ACHN (cell line): ENCODE data around the gene ATP6V1F.
A peak's percentile ranks its signal among the peaks of the same experiment; 100 is the strongest.

Experiments used
- DNase-seq: peaks from one replicate; pipeline ENCODE4 v3.0.0-alpha.2; 2015
- in situ Hi-C: cut with HindIII; loops from 2 replicates; pipeline ENCODE4 v1.10.0; 2017; ENCODE audit warnings: low sequenced_read_pairs, low pct_ligation_motif_present, low pct_unique_long_range_greater_than_20kb

ATP6V1F gene

DNA sequence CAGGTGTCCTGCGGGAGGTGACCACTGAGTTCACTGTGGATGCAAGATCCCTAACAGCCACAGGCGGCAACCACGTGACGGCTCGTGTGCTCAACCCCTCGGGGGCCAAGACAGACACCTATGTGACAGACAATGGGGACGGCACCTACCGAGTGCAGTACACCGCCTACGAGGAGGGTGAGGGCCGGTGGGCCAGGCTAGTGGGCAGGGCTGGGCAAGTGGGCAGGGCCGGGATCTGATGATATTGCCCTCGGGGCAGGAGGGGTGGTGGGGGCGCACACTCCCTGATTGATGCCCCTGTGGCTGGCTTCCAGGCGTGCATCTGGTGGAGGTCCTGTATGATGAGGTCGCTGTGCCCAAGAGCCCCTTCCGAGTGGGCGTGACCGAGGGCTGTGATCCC, 16.7 kb upstream of the ATP6V1F start:
- in situ Hi-C loops = no loop called here
- no peak for DNase-seq

DNA sequence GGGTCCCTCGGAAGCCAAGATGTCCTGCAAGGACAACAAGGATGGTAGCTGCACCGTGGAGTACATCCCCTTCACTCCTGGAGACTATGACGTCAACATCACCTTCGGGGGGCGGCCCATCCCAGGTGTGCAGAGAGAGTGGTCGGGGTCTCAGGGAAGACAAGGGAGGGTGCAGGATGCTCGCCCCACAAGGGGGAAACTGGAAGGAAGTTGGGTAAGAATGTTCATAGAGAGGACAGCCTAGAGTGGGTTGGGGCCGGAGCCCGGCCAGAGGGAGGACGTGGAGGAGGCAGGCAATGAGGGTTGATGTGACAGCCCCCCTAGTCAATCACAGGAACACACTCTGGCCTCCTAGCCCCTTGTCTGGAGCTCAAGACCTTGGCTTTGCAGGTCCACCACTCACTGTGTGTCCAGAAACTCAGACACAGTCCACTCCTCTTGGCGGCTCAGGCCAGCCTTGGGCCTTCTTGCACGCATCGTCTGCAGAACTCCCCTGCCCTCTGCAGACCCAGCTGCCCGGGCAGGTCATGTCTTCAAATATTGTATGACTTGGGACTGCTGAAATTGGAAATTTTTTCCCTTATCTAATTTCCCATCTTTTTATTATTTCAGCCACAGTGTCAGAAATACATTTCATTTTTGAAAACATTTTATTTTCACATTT, 15.7 kb upstream of the ATP6V1F start:
- in situ Hi-C loops = no loop called here
- no peak for DNase-seq

DNA sequence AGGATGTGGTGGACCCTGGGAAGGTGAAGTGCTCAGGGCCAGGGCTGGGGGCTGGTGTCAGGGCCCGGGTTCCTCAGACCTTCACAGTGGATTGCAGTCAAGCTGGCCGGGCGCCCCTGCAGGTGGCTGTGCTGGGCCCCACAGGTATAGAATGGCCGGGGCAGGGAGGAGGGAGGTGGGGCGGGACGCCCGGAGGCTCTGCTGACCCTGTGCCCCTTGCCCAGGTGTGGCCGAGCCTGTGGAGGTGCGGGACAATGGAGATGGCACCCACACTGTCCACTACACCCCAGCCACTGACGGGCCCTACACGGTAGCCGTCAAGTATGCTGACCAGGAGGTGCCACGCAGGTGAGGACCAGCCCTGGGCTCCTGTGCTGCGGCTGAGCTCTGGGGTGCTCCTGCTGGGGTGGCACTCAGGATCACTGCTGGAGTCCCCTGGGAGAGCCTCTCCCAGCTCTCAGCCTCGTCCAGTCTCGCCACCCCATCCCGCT, 14.9 kb upstream of the ATP6V1F start:
- in situ Hi-C loops = no loop called here
- DNase-seq = no peak

DNA sequence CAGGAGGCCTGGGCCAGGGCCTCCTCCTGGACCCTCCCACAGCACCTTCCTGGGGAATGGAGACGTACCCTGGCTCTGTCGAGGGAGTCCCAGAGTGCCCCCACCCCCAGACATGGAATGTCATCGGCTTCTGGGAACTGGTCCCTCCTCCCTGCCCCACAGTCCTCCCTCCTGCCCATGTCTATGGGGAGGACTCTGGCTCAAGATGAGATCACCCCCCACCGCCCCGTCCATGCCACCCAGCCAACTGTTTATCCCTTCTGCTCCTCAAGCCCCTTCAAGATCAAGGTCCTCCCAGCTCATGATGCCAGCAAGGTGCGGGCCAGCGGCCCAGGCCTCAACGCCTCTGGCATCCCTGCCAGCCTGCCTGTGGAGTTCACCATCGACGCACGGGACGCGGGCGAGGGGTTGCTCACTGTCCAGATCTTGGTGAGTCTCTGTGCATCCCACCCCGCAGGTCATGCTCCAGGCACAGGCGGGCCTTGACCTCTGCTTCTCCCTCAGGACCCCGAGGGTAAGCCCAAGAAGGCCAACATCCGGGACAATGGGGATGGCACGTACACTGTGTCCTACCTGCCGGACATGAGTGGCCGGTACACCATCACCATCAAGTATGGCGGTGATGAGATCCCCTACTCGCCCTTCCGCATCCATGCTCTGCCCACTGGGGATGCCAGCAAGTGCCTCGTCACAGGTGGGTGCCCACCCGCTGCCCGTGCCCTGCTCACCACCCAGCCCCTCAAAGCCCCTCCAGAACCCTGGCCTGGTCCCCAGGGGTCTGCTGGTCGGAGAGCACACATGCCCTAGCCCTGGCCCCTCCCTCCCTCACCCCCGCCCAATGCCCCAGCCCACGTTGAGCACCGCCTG, 14.1 kb upstream of the ATP6V1F start:
- in situ Hi-C loops = no loop called here
- no peak for DNase-seq

DNA sequence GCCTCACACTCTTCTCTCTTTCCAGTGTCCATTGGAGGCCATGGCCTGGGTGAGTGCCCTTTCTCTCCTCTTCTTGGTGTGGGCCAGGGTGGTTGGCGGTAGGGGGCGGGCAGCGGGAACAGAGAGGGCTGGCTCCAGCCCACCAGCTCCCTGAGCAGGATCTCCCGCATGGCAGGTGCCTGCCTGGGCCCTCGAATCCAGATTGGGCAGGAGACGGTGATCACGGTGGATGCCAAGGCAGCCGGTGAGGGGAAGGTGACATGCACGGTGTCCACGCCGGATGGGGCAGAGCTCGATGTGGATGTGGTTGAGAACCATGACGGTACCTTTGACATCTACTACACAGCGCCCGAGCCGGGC, 13.5 kb upstream of the ATP6V1F start:
- in situ Hi-C loops = no loop called here
- no peak for DNase-seq

DNA sequence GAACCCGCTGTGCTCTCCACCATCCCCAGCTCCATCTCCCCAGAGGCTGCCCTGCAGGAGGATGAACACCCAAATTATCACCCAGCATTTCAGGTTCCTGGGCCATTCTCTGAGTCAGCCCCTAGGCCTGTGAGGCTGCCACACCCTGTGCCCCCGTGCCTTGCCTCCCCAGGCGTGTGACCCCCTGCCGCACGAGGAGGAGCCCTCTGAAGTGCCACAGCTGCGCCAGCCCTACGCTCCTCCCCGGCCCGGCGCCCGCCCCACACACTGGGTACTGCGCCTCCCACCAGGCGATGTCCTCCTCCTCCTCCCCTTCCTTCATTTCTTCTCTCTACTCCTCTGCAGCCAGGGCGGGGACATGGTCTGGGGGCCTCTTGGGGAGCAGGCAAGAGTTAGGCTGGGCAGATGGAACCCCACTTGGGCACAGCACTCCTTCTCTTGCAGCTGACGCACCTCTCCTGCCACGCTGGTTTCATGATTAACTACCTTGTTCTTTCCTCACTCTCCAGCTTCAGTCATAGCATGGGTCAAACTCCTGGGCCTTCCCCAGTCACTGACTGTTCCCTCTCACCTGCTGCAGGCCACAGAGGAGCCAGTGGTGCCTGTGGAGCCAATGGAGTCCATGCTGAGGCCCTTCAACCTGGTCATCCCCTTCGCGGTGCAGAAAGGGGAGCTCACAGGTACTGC, 12.7 kb upstream of the ATP6V1F start:
- in situ Hi-C loops = no loop called here
- peak; percentile 78 for DNase-seq

DNA sequence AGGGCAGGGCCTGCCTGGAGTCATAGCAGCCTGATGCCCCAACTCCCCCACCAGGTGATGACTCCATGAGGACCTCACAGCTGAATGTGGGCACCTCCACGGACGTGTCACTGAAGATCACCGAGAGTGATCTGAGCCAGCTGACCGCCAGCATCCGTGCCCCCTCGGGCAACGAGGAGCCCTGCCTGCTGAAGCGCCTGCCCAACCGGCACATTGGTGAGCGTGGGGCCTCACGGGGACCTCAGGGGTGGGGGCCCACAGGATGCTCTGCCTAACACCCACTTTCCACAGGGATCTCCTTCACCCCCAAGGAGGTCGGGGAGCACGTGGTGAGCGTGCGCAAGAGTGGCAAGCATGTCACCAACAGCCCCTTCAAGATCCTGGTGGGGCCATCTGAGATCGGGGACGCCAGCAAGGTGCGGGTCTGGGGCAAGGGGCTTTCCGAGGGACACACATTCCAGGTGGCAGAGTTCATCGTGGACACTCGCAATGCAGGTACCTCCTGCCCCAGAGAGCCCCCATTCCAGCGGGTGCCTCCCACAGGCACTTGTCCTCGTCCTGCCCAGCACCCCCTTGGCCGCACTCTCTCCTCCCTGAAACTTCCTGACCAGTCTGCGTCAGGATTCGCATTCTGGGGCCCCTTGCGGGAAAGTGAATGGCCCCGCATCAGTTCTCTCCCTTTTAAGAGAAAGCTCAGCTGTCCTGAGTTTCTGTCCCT, 10.0 kb upstream of the ATP6V1F start:
- DNase-seq = no peak
- in situ Hi-C loops = no loop called here

DNA sequence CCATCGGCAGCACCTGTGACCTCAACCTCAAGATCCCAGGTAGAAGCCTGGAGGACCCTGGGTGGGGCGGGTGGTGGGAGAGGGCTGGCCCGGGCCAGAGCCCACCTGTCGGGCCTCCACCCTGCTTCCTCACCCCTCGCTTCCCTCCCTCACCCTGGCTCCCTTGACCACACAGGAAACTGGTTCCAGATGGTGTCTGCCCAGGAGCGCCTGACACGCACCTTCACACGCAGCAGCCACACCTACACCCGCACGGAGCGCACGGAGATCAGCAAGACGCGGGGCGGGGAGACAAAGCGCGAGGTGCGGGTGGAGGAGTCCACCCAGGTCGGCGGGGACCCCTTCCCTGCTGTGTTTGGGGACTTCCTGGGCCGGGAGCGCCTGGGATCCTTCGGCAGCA, 8.9 kb upstream of the ATP6V1F start:
- in situ Hi-C loops = no loop called here
- DNase-seq = no peak

DNA sequence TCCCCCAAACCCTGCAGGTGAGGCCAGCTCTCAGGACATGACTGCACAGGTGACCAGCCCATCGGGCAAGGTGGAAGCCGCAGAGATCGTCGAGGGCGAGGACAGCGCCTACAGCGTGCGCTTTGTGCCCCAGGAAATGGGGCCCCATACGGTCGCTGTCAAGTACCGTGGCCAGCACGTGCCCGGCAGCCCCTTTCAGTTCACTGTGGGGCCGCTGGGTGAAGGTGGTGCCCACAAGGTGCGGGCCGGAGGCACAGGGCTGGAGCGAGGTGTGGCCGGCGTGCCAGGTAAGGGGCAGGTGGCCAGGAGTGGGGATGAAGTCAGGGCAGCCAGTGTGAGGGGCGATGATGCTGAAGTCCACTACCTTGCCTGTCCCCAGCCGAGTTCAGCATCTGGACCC, 8.3 kb upstream of the ATP6V1F start:
- no peak for DNase-seq
- in situ Hi-C loops = no loop called here

DNA sequence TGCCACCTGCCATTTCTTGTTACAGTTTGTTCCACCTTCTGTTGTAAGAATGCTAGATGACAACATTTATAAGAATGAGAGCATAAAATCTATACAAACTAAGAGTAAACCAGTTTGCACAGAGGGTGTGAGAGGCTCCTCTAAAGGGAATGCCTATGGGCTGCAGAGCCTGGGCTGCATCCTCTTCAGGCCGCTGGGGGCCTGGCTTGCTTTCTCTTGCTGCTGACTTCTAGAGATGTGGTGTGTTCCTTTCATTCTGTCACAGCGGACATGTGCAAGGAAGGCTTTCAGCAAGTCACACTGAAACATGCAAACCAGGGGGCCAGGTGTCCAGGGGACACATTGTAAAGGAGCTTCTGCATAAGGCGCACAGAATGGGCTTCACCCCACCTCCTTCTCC, 7.1 kb upstream of the ATP6V1F start:
- in situ Hi-C loops = no loop called here
- DNase-seq = no peak

DNA sequence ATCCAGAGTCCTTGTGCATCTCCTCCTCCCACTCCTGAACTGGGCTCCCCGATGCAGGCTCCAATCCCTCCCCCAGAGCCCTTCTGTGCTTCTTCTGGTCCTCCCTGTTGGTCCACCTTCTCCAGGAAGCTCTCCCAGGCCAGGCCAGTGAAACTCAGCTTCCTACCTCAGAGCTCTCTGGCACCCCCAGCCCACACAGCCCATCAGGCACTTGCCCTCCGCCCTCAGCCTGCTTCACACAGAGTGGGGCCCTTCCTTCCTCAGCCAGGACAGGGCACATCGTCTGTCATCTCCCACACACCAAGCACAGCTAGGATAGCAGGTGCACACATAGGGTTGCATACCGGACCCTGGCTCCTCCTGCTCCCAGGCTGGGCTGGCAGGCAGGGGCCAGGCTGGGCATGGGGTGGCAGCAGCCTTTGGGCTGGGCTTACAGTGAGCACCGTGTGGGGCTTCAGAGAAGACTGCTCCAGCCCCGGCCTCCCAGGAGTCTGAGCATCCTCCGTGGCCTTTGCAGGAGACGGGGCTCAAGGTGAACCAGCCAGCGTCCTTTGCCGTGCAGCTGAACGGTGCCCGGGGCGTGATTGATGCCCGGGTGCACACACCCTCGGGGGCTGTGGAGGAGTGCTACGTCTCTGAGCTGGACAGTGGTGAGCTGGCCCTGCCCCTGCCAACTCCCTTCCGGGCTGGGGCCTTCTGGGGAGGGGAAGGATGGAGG, 6.5 kb upstream of the ATP6V1F start:
- no peak for DNase-seq
- in situ Hi-C loops = no loop called here

DNA sequence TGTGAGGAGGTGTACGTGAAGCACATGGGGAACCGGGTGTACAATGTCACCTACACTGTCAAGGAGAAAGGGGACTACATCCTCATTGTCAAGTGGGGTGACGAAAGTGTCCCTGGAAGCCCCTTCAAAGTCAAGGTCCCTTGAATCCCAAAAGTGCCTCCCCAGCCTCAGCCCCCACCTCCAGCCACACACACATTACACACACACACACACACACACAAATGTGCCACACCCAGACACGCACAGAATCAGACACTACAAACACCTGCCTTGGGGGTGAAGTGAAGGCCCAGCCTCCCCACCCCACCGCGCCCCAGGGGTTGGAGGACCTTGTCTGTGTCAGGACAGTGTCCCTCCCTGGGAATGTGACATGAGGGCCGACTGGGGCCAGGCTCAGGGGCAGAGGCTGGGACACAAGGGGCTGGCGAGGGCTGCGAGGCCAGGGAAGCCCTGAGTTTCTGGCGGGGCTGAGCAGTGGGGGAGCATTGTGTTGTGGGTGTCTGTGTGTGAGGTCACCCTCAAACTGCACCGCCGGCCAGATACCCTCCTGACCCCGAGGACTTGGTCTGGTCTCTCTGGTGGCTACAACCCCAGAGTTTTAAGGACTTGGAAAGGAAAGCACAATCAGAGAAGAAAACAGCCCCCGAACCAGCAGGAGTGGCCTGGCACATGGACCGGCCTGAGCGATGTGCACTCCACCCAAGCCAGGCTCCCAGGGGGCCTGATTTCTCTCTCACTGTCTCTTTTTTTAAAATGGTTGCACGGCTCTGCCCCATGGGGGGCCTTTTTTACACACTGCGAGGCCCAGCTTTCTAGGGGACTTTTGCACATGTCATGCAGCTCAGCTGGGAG, 4.0 kb upstream of the ATP6V1F start:
- in situ Hi-C loops = no loop called here

DNA sequence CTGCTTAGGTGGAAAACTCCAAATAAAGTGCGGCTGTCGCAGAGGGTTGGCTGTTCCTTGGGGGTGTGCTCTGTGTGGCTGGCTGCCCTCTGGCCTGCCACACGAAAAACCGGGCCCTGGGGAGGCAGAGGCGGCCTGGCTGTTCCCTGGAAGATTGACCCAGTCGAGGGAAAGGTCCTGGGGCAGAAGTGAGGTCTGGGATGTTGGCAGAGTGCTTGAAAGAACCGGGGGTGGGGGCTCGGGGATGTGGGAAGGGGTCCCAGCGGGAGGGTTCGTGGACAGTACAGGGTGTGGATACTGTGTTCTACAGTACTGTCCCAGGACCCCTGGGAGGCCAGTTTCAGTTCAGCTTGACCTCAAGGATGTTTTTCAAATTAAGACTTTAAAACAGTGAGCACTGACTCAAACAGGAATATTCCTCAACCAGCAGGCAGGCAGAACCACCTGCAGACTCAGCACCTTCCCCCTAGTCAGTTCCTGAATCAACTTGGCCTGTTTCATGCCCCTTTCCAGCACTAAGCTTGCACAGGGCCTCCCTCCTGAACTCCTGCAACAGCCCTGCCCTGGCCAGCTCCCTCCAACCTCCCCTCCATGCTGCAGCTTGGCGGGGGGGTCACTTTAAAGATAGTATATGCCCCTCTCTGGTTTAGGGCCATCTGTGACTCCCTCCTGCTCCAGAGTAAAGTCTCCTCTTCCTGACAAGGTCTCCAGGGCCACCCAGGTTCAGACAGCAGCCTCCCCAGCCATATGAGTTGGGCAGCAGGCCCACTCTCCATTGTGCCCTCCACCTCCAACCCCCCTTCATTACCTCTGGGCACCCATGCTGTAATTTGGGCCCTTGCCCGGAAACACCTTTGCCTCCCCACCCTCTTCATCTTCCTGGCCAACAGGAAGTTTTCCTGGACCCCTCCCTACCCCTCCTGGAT, 3.2 kb upstream of the ATP6V1F start:
- in situ Hi-C loops = no loop called here
- no peak for DNase-seq

More for the DNA sequence above, 4.0 kb upstream of the ATP6V1F start:
- no peak for DNase-seq

DNA sequence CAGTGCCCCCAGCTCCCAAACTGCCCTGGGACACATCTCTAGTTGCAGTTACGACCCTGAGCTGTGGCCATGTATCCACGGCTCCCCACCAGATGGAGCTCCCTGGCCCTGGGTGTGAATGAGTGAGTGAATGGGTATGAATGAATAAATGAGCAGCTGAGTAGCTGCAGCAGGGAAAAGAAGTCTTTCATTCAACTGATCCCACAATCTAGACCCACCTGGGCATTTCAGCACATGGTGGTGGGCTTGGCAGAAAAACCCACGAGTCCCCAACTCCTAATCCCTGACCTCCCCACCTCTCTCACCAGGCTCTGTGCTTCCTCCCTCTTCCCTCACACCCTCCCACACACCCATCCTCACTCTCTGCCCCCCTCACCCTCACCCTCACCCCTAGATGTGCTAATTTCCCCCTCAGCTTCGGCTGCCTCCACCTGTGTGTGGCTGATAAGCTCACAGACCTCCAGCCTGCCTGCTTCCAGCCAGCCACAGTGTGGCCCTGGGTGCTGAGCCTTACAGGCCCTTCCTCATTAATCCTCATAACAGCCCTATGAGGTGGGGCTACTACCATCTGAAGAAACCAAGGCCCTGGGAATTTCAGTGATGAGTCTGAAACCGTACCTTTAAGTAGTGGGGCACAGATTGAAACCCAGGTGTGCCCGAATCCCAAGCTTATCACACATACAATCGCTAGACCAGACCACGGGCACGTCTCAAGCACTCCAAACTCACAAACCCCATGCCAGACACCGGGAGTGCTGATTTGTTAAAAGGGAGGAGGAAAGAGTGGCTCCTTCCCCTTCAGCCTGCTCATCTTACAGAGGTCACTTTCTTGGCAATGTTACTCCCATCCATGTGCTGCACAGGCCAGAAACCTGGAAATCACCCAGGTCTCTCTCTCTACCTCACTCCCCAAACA, 2.2 kb upstream of the ATP6V1F start:
- in situ Hi-C loops = no loop called here
- DNase-seq = peak; percentile 29

DNA sequence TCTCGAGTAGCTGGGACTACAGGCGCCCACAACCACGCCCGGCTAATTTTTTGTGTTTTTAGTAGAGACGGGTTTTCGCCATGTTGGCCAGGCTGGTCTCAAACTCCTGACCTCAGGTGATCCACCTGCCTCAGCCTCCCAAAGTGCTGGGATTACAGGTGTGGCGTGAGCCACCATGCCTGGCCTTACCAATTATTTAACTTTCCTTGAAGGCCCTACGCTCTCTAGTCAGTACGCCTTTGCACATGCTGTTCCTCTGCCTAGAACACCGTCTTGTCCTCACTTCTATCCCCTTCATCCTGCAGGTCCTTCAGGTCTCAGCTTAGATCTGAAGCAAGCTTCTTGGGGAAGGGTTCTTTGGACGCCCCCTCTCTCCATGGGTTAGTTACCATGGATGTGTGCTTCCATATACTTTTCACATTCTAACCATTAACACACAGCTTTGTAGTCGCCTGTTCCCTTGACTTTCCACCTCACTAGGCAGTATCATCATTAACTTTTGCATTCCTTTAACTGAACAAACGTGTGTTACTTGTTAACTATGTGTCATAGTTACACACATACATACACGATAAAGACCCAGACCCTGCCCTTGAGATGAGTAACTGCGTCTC, 592 bp upstream of the ATP6V1F start:
- in situ Hi-C loops = no loop called here
- DNase-seq = no peak
